Lower lobe of right lung (tissue), 2 donors: ENCODE measurements around the gene HOXA9. TPM values are rescaled to one million over a fixed set of nuclear protein-coding genes. Genes with fewer than 3 reads are reported as not detected.
A peak's percentile ranks its signal among the peaks of the same experiment; 100 is the strongest.

ENCODE experiments used
- ATAC-seq, 2 donors: fragments of 200-7000 bp; cut with Tn5 transposase; one replicate each; pipeline ENCODE4 v1.9.1; 2020 to 2022; ENCODE audit warnings: mild to moderate bottlenecking in 2 of 2, moderate library complexity in 2 of 2
- DNase-seq: peaks from one replicate; pipeline ENCODE4 v3.0.0-alpha.2; 2020
- H3K27ac ChIP-seq: fragments of 200-600 bp; one replicate; pipeline ENCODE4 v1.8.0; 2022
- H3K27me3 ChIP-seq: fragments of 200-600 bp; one replicate; pipeline ENCODE4 v1.8.0; 2022; ENCODE audit warnings: low read depth
- H3K36me3 ChIP-seq: fragments of 200-600 bp; one replicate; pipeline ENCODE4 v1.8.0; 2022; ENCODE audit warnings: mild to moderate bottlenecking
- H3K4me1 ChIP-seq: fragments of 200-600 bp; one replicate; pipeline ENCODE4 v1.8.0; 2022
- H3K4me3 ChIP-seq: fragments of 200-600 bp; one replicate; pipeline ENCODE4 v1.8.0; 2022; ENCODE audit warnings: mild to moderate bottlenecking
- H3K9me3 ChIP-seq: fragments of 200-600 bp; one replicate; pipeline ENCODE4 v1.8.0; 2022
- intact Hi-C: fragments of 100-400 bp; cut with DNase I; formaldehyde crosslinking; loops from one replicate; pipeline ENCODE4 v1.11.0; 2022
- total RNA-seq: library from RNA; stranded (reverse); fragmentation: NEBNext Ultra II Directional; extraction: Animal tissue kit (Norgen Biotek cat#: 25700); gene quantifications from one replicate; pipeline ENCODE4 v1.2.1, GENCODE V29; 2021
- TF ChIP-seq, protein P1 (sequence below): fragments of 200-600 bp; IDR thresholded peaks from one replicate; pipeline ENCODE4 v1.8.0; 2022; ENCODE audit warnings: antibody characterized with exemption, mild to moderate bottlenecking
- donor health status: DM: no; HTN: yes; CAD: no; lungs with severe emphysema.

HOXA9 gene
- total RNA-seq, 1 donor from 2014 or later = 1.7 TPM

DNA sequence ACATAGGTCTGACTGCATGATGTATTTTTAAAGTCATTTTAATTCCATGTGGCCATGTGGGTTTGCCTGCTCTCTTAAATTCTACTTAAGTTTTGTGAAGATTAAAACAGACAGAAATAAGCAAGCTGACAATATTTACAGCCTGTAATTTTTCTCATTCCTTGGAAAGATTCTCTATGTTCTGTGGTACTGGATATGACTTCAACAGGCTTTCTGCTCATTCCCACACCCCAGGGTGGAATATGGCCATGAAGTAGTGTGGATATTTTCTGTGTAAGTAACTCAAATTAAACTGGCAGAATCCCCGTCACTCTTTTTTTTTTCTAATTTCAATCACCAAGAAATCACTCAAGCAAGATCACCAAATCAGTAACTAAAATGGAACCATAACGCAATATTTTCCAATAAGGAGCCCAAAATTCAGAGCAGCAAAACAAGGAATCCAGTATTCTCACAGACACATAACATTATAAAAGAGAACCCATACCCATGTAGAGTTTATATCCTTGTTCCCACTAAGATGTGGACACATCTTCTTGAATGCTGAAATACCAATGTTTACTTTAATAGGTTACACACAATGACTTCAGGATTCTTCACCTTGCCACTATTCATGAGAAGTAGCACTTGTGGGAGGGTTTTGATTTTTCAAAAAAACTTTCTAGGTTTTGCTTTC lies 27.6 kb downstream of the HOXA9 start:
- Histone ChIP-seq H3K36me3 (no peaks in the 10 kb centered on the region), H3K4me3 (peak overlapping the region; percentile 70), H3K9me3 (no peaks in the 10 kb centered on the region), H3K27me3 (peaks cover 40% of the 10 kb centered on the region), H3K4me1 (peaks cover 37% of the 10 kb centered on the region), H3K27ac (peak overlapping the region; percentile 95)
- TF ChIP-seq, protein P1, sequence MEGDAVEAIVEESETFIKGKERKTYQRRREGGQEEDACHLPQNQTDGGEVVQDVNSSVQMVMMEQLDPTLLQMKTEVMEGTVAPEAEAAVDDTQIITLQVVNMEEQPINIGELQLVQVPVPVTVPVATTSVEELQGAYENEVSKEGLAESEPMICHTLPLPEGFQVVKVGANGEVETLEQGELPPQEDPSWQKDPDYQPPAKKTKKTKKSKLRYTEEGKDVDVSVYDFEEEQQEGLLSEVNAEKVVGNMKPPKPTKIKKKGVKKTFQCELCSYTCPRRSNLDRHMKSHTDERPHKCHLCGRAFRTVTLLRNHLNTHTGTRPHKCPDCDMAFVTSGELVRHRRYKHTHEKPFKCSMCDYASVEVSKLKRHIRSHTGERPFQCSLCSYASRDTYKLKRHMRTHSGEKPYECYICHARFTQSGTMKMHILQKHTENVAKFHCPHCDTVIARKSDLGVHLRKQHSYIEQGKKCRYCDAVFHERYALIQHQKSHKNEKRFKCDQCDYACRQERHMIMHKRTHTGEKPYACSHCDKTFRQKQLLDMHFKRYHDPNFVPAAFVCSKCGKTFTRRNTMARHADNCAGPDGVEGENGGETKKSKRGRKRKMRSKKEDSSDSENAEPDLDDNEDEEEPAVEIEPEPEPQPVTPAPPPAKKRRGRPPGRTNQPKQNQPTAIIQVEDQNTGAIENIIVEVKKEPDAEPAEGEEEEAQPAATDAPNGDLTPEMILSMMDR = no peak
- intact Hi-C loops = no loop called here
- no peak for ATAC-seq
- no peak for DNase-seq

DNA sequence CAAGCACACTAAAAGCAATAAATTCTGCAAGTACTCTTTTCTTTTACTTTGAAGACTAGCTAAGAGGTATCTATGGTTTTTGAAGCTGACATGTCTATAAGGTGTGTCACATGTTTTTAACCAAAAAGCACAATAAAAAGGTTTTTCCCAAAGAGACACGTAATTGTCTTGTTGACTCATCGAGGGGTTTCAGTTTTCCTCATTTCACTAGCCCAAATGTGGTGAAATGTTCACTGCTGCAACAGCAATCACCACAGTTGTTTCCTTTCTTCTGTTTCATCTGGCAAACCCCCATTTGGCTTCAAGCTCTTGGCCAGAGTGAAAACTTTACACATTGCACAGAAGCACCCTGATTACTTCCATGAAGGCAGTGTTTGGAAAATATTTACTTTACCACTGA lies 30.9 kb downstream of the HOXA9 start:
- peak overlapping the region; percentile 95 for H3K27ac ChIP-seq
- ATAC-seq (no peak), DNase-seq (no peak)
- H3K27me3 ChIP-seq = peaks cover 35% of the 10 kb centered on the region
- H3K36me3 ChIP-seq = no peaks in the 10 kb centered on the region
- TF ChIP-seq, protein P1 = no peak
- no peak overlapping the region for H3K4me3 ChIP-seq
- peaks cover 46% of the 10 kb centered on the region for H3K4me1 ChIP-seq
- intact Hi-C loops = no loop called here
- H3K9me3 ChIP-seq = no peaks in the 10 kb centered on the region

DNA sequence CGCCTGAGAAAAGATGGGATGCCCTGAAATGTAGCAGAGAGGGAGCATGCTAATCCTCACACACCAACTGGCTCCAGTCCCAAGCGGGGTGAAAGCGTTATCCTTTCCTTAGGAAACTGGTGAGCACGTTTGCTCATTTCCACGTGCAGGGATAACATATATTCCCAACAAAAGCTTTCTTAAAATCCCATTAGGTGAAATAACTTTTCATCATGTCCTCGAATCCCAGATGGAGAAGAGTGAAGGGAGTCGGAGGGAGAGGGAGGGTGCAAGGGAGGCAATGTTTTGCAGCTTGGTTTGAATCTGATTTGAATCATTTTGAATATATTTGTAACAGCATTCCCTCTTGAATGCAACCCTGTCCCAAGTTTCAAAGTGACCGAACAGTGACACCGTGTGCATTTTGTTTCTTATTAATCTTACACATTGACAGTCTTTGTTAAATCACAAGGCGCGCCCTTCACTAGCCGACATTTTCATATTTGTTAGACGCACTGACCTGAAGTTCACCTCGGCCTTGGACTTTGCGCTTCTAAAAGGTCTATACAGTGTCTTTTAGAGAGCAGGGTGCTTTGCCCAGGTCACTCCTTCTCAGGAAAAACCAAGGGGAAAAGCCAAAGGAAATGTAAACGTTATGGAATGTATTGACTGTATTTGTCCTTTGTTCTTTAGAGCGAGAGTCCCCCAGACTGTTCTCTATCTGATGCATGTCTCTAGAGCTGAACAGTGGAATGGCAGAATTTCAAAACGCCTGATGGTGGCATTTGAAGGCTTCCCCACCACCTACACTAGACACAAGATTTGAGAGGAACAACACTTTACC lies 31.7 kb downstream of the HOXA9 start:
- TF ChIP-seq, protein P1 = no peak
- no peak for DNase-seq
- Histone ChIP-seq H3K27me3 (peaks cover 31% of the 10 kb centered on the region), H3K9me3 (no peaks in the 10 kb centered on the region), H3K36me3 (no peaks in the 10 kb centered on the region), H3K4me1 (peaks cover 46% of the 10 kb centered on the region), H3K4me3 (no peak overlapping the region), H3K27ac (peak overlapping the region; percentile 58)
- no peak for ATAC-seq
- intact Hi-C loops = no loop called here

DNA sequence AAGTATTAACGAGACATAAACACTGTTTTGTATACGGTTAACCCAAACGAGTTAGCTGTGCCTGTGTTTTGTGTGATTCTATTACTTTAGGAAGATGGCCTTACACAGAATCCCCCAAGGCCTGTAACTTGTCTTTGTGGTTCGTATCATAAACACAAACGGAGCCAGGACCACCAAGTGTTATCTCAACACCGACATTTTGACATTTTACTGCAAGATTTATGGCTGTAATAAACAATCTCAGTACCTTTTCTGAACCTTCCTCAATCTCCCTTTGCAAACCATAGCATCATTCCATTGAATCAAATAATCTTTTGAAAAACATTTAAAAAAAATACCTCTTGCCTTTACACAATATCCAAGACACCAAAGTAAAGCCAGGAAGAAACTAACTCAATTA lies 32.4 kb downstream of the HOXA9 start:
- H3K36me3 ChIP-seq = no peaks in the 10 kb centered on the region
- TF ChIP-seq, protein P1 = no peak

DNA sequence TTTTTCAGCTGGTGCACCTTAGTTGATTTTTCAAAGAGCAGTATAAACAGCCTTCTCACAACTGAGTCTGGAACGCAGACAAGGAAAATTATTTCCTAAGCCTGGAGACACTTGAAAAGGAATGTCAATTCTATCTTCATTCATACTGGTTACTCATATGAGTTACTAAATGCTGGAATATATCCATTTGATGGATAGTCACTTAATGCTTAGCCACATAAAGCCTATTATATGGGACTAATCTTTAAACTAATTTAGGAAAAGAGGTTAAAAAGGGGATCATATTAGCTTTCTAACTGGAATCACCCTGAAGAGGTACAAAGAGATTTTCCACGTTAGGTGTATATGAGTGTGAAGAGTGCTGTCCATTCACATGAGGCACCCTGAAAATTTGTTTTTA lies 33.1 kb downstream of the HOXA9 start:
- H3K27me3 ChIP-seq = peaks cover 38% of the 10 kb centered on the region
- intact Hi-C loops = no loop called here
- no peak overlapping the region for H3K4me3 ChIP-seq
- DNase-seq = no peak
- TF ChIP-seq, protein P1 = no peak
- H3K4me1 ChIP-seq = peaks cover 44% of the 10 kb centered on the region
- H3K27ac ChIP-seq = no peak overlapping the region
- H3K9me3 ChIP-seq = no peaks in the 10 kb centered on the region
- ATAC-seq = no peak
- no peaks in the 10 kb centered on the region for H3K36me3 ChIP-seq

More for the DNA sequence above, 32.4 kb downstream of the HOXA9 start:
- Histone ChIP-seq H3K27me3 (peaks cover 35% of the 10 kb centered on the region), H3K4me1 (peaks cover 40% of the 10 kb centered on the region), H3K27ac (no peak overlapping the region), H3K9me3 (no peaks in the 10 kb centered on the region), H3K4me3 (no peak overlapping the region)
- ATAC-seq (no peak), DNase-seq (no peak)
- intact Hi-C loops = no loop called here
